GM12872 (cell line): ENCODE data around the gene SCUBE1.

Source experiments
- TF ChIP-seq, protein P1 (sequence below): IDR thresholded peaks from 3 replicates; pipeline ENCODE4 v1.5.1; 2011; ENCODE audit warnings: low read depth, mild to moderate bottlenecking, low read length, moderate library complexity; ENCODE audit not compliant: insufficient read depth

The SCUBE1 gene

DNA sequence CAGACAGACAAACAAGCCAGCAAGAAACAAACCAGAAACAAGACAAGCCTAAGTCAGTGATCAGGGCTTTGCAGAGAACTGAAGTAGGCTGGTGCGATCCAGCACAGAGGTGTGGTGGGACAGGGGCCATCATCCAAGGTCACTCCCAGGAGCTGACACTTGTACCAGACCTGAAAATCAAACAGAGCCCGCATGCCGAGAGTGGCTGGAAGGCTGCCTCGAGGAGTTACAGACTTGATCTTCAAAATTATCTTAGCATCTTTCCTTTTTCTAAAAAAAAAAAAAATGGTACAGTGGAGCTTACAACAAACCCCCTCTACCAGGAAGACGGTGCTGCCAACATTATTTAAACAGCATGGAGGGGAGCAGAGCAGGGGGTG lies 8.8 kb upstream of the SCUBE1 start:
- TF ChIP-seq, protein P1, sequence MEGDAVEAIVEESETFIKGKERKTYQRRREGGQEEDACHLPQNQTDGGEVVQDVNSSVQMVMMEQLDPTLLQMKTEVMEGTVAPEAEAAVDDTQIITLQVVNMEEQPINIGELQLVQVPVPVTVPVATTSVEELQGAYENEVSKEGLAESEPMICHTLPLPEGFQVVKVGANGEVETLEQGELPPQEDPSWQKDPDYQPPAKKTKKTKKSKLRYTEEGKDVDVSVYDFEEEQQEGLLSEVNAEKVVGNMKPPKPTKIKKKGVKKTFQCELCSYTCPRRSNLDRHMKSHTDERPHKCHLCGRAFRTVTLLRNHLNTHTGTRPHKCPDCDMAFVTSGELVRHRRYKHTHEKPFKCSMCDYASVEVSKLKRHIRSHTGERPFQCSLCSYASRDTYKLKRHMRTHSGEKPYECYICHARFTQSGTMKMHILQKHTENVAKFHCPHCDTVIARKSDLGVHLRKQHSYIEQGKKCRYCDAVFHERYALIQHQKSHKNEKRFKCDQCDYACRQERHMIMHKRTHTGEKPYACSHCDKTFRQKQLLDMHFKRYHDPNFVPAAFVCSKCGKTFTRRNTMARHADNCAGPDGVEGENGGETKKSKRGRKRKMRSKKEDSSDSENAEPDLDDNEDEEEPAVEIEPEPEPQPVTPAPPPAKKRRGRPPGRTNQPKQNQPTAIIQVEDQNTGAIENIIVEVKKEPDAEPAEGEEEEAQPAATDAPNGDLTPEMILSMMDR: no peak

DNA sequence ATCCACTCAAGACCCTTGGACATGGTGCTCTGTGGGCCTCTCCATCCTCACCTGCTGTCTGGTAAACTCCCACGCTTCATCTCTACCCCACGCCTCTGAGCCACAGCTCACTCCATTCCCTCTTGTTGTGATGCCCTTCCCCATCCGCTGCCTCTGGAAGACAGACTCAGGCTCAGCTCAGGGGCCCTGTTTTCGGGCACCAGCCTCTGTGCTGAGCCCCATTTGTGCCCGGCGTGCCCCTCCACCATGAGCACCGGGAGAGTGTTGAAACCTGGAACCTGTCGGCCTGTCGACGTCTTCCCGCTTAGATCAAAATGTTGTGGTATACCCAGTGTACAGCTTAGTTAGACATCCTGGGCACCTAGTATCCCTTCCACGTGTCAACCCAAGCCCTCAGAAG lies 6.5 kb upstream of the SCUBE1 start:
- TF ChIP-seq, protein P1: no peak

DNA sequence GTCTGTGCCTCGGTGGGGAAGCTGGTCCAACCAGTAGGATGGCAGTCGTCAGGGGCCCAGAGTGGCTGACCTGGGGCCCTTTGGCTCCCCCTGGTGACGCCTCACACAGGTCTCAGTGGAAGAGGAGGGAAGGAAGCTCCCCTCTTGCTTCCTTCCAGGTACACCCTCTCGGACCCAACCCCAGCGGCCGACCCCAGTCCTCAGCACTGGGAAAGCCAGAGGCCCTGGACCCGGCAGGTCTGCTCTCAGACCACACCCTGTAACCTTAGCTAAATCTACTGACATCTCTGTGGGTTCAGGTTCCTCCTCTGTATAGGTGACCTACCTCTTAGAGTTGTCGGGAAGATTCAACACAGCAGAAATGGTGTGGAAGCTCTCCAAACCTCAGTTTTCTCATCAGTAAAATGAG lies 3.4 kb upstream of the SCUBE1 start:
- TF ChIP-seq, protein P1: peak; percentile 89

DNA sequence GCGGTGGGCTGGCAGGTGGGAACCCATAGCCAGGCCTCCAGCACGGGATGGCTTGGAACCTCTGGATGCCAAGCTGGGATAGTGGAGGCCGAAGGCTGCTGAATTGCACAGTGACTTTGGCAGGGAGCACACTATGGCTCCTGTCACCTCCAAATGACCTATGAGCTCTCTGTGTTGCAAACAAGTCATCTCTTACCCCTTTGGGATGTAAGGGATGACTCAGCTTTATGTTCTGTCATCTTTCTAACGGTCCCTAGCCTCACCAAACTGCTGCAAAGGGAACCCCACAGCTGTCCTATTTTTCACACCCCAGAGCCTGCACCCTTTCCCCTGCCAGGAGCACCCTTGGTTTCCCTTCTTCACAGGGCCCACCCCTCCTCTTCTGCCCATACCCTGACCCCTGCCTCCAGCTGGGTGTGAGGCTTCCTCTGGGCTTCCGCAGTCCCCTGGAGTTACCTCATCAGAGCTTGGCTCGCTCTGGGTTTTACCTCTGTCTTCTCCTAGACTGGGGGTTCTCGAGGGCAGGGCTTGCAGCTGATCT lies 2.7 kb upstream of the SCUBE1 start:
- TF ChIP-seq, protein P1: no peak

DNA sequence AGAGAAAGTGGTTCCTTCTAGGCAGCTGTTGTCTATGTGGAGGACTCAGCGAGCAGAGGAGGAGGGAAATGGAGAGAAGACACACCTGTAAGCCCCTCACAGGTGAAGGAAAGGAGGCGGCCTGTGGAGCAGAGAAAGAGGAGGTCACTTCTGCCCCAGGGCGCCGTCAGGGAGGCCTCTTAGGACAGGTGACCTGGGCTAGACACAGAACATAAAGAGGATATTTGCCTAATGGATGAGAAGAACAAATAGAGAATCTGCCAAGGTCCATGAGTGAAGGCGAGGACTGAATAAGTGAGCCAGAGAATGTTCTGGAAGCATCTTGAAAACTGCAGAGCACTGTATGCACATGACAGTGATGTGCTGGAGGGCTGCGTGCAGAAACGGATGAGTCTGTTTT lies 2.2 kb upstream of the SCUBE1 start:
- TF ChIP-seq, protein P1: no peak

DNA sequence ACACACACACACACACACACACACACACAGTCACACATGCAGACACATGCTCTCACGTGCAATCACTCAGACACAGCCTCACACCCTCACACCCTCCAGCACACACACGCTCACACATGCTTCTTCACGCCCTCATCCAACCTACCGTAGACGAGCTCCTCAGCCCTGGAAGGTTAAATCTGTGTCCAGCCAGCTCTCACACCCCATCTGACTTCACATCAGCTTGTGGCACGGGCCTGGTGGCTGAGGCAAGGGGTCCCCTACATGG lies 1.3 kb upstream of the SCUBE1 start:
- TF ChIP-seq, protein P1: no peak

DNA sequence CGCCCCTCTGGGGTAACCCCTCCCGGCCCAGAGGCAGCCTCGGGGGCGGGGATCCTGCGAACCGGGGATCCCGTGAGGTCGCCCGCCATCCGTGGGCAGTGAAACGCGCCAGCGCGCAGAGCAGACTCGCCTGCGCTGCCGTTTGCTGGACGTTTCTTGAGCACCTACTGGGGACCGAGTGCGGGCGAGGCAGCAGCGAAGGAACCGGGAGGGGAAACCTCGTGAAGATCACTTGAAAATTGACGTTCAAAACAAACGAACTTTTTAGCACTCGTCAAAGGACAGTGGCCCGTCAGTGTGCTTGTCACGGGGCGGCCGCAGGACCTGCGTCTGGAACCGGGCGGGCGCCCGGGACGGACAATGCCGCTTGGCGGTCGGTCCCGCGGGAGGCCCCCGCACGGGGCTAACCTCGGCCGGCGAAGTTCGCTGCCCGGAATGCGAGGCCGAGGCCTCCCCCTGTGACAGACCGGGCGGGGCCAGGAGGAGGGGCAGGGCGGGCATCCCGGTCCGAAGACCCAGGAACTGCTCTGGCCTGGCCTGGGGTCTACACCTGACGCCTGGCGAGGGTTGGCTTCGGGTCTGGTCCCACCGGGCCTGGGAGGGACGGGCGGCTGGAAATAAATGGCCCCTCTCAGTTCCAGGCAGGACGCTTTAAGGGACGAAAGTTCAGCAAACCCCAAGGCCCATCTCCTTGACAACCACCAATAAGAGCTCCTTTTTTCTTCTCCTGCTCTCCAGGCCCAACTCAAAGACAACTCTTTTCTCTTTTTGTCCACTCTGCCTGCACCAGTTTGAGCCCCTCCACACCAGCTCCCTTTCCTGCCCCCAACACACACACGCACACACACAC lies 723 bp upstream of the SCUBE1 start:
- TF ChIP-seq, protein P1: no peak
